Prostate gland (tissue), 2 donors: ENCODE results near the gene CYSRT1. TPM values are rescaled to one million over a fixed set of nuclear protein-coding genes. Genes with fewer than 3 reads are reported as not detected.

Experiments
- DNase-seq: peaks from one replicate; pipeline ENCODE4 v3.0.0-alpha.2; 2019; ENCODE audit warnings: low spot score
- H3K27ac ChIP-seq, 2 donors: fragments of 200-600 bp; sonication (generic); 2 replicates each; pipeline ENCODE4 v1.5.1; 2017 to 2019
- H3K27me3 ChIP-seq: fragments of 200-600 bp; sonication (generic); replicated peaks from 2 replicates; pipeline ENCODE4 v1.5.1; 2019; ENCODE audit not compliant: insufficient read depth
- H3K36me3 ChIP-seq, 2 donors: fragments of 200-600 bp; sonication (generic); 1 replicate in 1 of 2; 2 replicates in 1 of 2; pipeline versions ENCODE4 v1.5.1 to v1.8.1; 2017 to 2019
- H3K4me1 ChIP-seq: fragments of 200-600 bp; sonication (generic); replicated peaks from 2 replicates; pipeline ENCODE4 v1.5.1; 2019
- H3K4me3 ChIP-seq, 2 donors: fragments of 200-600 bp; sonication (generic); 2 replicates each; pipeline ENCODE4 v1.5.1; 2017 to 2019
- H3K9me3 ChIP-seq: fragments of 200-600 bp; sonication (generic); 2 replicates; pipeline ENCODE4 v1.5.1; 2017
- POLR2A ChIP-seq: fragments of 450-650 bp; IDR thresholded peaks from one replicate; pipeline ENCODE4 v1.6.1; 2016; ENCODE audit warnings: antibody characterized with exemption, mild to moderate bottlenecking
- POLR2AphosphoS5 ChIP-seq: sonication (generic); formaldehyde crosslinking; IDR thresholded peaks from one replicate; pipeline ENCODE4 v1.6.1; 2017; ENCODE audit warnings: antibody characterized with exemption
- WGBS: methylation state at CpG from one replicate; pipeline ENCODE4 v1.1.5; 2018; 5-methylcytosine and 5-hydroxymethylcytosine counted together
- intact Hi-C: fragments of 100-400 bp; cut with DNase I; formaldehyde crosslinking; loops from one replicate; pipeline ENCODE4 v1.14.2; 2022
- total RNA-seq, 2 donors: library from RNA; depleted of rRNA; stranded (reverse); fragments of >200 nt; gene quantifications; one replicate each; pipeline ENCODE4 v1.1.0, GENCODE V29; 2016
- TF ChIP-seq, protein P1 (sequence below), 4 experiments: fragments of 200-600 bp in 2 of 4; fragments of 450-650 bp in 2 of 4; sonication (generic) in 2 of 4; IDR thresholded peaks; 1 replicate in 3 of 4; 2 replicates in 1 of 4; pipeline ENCODE4 v1.5.1; 2016 to 2019; ENCODE audit warnings: antibody characterized with exemption in 4 of 4, mild to moderate bottlenecking in 2 of 4, moderate library complexity in 2 of 4

CYSRT1 gene
- total RNA-seq, 2 donors from 2014 or later = 2.7 to 4.9 TPM

DNA sequence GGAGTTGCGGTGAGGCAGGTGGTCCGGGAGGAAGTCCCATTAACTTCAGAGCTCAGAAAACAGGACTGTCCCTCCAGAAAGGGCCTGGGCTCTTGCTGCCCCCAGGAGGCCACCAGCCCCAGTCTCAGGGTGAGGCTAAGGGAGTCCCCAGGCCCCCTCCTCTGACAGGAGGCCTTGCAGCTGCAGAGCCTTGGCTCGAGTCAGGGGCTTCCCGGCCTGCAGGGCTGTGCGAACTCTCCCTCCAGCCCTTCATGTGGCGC is 22.9 kb downstream of the CYSRT1 start:
- 69% methylated on average over 6 of the region's 6 CpGs for WGBS
- TF ChIP-seq POLR2A = no peak
- TF ChIP-seq, protein P1, sequence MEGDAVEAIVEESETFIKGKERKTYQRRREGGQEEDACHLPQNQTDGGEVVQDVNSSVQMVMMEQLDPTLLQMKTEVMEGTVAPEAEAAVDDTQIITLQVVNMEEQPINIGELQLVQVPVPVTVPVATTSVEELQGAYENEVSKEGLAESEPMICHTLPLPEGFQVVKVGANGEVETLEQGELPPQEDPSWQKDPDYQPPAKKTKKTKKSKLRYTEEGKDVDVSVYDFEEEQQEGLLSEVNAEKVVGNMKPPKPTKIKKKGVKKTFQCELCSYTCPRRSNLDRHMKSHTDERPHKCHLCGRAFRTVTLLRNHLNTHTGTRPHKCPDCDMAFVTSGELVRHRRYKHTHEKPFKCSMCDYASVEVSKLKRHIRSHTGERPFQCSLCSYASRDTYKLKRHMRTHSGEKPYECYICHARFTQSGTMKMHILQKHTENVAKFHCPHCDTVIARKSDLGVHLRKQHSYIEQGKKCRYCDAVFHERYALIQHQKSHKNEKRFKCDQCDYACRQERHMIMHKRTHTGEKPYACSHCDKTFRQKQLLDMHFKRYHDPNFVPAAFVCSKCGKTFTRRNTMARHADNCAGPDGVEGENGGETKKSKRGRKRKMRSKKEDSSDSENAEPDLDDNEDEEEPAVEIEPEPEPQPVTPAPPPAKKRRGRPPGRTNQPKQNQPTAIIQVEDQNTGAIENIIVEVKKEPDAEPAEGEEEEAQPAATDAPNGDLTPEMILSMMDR (IDR thresholded peaks at IDR 0.05) = no peak
- no peak for TF ChIP-seq POLR2AphosphoS5
- no peak overlapping the region for H3K4me3 ChIP-seq
- no peaks in the 10 kb centered on the region for H3K27me3 ChIP-seq
- intact Hi-C loops = no loop called here
- H3K4me1 ChIP-seq = peaks cover 2% of the 10 kb centered on the region
- no peaks in the 10 kb centered on the region for H3K9me3 ChIP-seq
- H3K36me3 ChIP-seq = peaks cover 0 to 8% of the 10 kb centered on the region in 2 donors
- no peak for DNase-seq
- no peak overlapping the region for H3K27ac ChIP-seq

DNA sequence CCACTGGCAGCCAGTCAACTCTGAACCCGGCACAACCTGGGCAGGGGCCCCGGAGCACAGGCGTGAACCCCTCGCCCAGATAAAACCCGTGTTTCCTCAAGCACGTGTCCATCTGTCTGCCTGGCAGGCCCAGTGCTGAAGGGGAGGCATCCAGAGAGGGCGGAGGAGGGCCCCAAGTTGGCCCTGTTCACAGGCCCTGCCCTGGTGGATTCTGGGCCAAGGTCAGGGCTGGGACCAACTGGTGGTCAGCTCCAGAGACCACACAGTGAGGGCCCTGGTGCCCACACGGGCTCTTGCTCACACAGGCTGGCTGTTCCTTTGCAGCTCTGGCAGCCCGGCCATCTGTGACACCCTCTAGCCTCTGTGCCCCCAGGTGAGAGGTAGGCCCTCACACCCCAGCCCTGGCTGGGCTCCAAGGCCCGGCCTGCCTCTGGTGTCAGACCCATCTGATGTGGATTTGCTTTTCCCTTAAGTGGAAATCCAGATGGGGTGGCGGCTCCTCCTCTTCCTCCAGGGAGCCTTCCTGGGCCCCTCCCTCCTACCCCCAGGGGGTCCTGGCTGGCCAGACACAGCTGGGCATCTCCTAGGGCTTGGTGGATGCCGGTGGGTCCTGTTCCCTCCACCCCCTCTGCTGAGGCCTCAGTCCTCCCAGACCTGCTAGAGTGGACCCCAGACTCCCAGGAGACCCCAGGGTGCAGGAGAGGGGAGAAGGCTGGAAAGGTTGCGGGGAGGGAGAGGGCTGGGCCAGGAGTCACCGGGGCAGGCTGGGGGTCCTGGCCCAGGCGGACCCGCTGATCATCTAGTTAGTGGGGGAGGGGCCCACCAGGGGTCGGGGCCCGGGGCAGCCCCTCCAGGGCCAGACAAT is 25.6 kb downstream of the CYSRT1 start:
- Histone ChIP-seq H3K36me3 (no peaks in the 10 kb centered on the region), H3K4me1 (no peaks in the 10 kb centered on the region), H3K4me3 (no peak overlapping the region), H3K9me3 (no peaks in the 10 kb centered on the region), H3K27me3 (no peaks in the 10 kb centered on the region), H3K27ac (no peak overlapping the region)
- no peak for DNase-seq
- 60% methylated on average over 18 of the region's 18 CpGs for WGBS
- intact Hi-C loops = no loop called here
- TF ChIP-seq POLR2A (no peak), POLR2AphosphoS5 (no peak)
- TF ChIP-seq, protein P1 (IDR thresholded peaks at IDR 0.05) = no peak

DNA sequence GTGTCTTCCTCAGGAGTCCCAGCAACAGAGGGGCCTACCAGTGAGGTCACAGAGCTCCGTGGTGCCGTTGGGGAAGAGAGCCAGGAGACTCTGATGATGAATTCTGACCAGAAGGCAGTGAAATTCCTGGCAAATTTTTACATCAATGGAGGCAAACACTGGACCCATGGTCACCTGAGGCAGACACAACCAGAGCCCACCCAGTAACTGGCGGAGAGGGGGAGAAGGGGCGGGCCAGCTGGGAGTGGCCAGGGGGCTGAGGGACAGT is 26.2 kb downstream of the CYSRT1 start, which contains the start of gene STPG3:
Gene STPG3, plus strand, starts transcription at position 93 of the 268 bp plus-strand sequence. Its CDS starts 1 bp downstream, at position 94.
- Histone ChIP-seq H3K27ac (no peak within 1 kb of the TSS), H3K27me3 (no peaks in the 10 kb centered on the region), H3K9me3 (no peaks in the 10 kb centered on the region), H3K4me1 (peaks cover 3% of the 10 kb centered on the region), H3K4me3 (no peak within 1 kb of the TSS), H3K36me3 (no peaks in the 10 kb centered on the region)
- WGBS = 71% methylated on average over 4 of the region's 4 CpGs
- no peak for DNase-seq
- intact Hi-C loops = no loop called here
- TF ChIP-seq, protein P1 (IDR thresholded peaks at IDR 0.05) = no peak
- TF ChIP-seq POLR2AphosphoS5 (no peak), POLR2A (no peak)

DNA sequence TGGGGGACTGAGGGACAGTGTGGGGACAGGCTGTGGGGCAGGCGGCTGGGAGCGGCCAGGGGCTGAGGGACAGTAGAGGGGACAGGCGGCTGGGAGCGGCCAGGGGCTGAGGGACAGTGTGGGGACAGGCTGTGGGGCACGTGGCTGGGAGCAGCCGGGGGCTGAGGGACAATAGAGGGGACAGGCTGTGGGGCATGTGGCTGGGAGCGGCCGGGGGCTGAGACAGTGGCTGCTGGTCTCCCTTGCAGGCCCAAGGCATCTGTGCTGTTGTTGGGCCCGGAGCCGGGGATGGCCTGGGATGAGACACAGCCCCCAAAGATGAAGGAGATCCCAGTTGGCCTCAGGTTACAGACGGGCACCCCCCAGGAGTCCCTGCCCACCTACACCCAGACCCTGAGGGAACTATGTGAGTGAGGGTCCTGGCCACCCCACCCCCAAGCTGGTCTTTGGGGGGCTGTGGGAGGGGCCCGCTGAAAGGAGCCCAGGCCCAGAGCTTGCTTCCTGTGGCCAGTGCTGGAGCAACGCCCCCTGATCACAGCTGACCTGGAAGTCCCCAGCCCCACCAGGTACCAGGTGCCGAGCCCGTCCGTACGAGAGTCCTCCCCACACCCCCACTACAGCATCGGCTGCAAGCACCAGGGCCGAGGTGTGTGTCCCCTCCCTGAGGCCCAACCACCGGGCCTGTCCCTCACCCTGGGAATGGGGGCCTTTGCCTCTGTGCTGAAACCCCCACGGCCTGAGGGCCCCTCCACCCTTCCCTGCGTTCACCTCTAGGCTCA is 26.7 kb downstream of the CYSRT1 start:
- peaks cover 9% of the 10 kb centered on the region for H3K4me1 ChIP-seq
- 90% methylated on average over 22 of the region's 22 CpGs for WGBS
- intact Hi-C loops = no loop called here
- H3K27ac ChIP-seq = no peak overlapping the region
- TF ChIP-seq POLR2A (no peak), POLR2AphosphoS5 (no peak)
- TF ChIP-seq, protein P1 (IDR thresholded peaks at IDR 0.05) = no peak
- DNase-seq = no peak
- H3K9me3 ChIP-seq = no peaks in the 10 kb centered on the region
- no peak overlapping the region for H3K4me3 ChIP-seq
- no peaks in the 10 kb centered on the region for H3K36me3 ChIP-seq
- no peaks in the 10 kb centered on the region for H3K27me3 ChIP-seq
